SH-SY5Y (cell line): Measurements from ENCODE around the gene KBTBD12.

Experiments used
- GATA2 ChIP-seq: IDR thresholded peaks from 2 replicates; pipeline ENCODE4 v1.6.1; 2011; ENCODE audit warnings: mild to moderate bottlenecking, low read depth, low read length
- GATA3 ChIP-seq: IDR thresholded peaks from 2 replicates; pipeline ENCODE4 v1.6.1; 2011; ENCODE audit warnings: low read depth, mild to moderate bottlenecking, low read length, moderate library complexity

DNA sequence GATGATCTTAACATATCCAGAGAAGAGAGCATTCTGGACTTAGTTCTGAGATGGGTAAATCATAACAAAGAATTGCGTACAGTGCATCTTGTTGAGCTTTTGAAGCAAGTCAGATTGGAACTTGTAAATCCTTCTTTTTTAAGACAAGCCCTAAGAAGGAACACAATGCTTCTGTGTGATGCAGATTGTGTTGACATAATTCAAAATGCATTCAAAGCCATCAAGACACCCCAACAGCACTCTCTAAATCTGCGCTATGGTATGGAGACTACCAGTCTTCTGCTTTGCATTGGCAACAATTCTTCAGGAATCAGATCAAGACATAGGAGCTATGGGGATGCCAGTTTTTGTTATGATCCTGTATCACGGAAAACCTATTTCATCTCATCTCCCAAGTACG is 8.6 kb downstream of the KBTBD12 start:
- TF ChIP-seq GATA3 (no peak), GATA2 (no peak)
